Amygdala (tissue), 56 donors: Measurements from ENCODE around the gene RBPJ.
A peak's percentile ranks its signal among the peaks of the same experiment; 100 is the strongest.
"Not testable (repeated sequence)": the region's sequence is repeated elsewhere in the genome, so short reads cannot be mapped to it uniquely, and the experiment has no call there.

Experiments
- DNase-seq, 56 donors: peaks; one replicate each; lab custom pipeline; 2025; lab: John Stamatoyannopoulos, UW

The RBPJ gene

DNA sequence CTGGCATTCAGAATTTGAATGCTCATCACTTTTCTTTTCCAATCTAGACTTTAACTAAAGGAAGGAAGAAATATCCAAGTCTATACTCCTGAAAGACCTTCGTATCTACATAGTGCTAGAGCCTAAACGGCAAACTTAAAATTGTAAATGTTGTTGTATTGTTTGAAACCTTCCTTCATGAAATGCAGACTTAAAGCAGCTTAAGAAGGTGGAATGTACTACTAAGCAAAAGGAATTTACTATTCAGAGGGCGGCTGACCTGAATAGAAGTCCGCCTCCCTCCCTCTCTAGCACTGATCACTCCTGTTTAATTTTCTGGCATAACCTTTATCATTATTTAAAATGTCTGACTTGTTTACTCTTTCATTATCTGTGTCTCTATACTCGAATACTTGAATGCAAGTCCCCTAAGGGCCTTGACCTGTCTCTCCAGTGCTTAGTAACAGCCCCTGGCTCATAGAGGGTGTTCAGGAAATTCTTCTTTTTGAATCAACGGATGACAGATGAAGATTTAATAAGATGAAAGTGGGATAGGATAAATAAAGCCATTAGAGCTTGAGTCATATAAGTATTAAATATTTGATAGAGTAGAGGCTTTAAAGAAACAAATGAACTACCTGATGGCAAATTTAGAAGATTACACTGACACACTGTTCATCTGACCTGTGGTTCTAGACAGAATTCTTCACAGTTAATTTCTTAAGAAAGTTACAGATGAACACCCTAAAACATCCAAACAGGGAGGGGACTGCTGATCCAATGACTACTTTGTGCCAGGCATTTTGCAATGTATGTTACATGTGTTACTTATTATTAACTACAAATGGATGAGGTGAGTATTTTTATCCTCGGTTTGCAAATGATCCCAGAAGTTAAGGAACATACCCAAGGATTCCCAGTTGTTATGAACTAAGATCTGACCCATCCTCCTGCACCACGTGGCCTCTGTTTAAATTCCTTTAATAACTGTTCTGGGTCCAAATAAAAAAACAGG lies 20.2 kb upstream of the RBPJ start:
- DNase-seq: no peak

DNA sequence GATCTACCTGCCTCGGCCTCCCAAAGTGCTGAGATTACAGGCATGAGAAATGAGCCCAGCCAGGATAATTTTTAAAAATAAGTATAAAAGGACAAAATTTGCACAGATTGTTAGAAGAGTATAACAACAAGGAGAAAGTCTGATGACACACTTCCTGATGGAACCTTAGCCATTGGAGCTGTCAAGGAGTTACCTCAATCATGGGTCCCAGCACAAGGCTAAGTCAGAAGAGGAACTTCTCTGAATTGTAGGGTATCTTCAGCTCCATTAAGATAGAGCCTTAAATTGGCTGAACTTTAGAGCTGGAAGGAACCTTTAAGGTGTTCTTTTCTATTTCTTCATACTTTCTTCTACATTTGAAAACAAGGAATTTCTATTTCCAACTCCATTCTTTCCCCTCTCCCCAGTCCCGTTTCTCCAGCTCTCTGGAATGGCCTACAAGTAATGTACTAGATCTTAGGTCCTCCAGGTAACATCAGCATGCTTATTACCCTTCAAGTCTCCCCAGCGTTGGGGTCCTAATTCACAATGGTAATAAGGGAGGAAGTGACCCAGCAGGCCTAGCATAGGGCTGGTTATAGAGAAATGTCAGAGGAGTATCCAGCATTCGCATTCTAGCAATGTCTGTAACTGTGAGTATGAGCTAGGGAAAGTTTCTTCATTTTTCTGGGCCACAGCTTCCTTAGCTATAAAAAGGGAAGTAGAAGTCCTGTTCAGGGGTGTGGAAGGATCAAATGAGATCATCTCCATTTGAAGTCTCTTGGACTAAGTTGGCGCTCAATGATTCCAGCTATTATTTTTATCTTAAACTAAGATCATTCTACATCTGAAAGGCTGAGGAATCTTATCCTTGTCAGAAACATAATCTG lies 18.5 kb upstream of the RBPJ start:
- no peak for DNase-seq

DNA sequence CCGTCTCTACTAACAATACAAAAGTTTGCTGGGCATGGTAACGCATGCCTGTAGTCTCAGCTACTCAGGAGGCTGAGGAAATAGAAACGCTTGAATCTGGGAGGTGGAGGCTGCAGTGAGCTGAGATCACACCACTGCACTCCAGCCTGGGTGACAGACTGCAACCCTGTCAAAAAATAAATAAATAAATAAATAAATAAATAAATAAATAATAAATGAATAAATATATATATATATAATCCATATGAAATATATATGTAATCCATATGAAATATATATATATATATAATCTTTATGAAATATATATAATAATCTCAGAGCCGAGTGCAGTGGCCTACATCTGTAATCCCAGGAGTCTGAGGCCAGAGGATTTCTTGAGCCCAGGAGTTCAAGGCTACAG lies 17.8 kb upstream of the RBPJ start:
- DNase-seq: no peak

DNA sequence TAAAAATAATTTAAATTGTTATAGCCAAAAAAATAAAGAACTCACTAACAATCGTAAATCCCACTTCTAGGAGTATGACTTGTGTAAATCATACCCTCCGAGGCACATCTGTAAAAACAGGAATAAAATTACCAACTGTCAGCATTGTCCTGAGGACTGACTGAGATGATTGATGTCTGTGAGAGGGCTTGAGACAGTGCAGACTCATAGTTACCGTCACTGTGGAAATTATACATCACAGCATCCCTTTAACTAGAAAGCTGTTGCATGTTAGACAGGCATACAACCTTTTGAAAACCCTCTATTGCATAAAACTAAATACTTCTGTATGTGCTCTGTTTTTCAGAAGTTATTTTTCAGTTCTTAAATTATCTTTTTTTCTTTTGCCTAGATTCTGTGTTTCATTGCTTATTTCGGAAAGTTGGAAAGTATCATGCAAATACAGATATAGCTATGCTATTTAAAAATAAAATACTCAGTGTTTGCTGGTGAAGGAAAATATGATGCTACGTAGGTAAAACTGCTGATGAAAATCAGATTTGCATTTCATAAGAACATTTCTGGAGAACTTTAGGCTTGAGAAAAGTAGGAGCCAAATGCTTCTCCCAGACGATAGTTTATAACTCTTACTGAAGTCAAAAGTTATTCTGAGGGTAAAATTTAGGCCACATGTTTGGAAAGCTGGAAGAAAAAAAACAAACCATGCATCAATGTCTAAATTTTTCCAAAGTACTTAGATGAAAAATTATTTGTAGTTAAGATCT lies 13.6 kb upstream of the RBPJ start:
- DNase-seq: no peak

DNA sequence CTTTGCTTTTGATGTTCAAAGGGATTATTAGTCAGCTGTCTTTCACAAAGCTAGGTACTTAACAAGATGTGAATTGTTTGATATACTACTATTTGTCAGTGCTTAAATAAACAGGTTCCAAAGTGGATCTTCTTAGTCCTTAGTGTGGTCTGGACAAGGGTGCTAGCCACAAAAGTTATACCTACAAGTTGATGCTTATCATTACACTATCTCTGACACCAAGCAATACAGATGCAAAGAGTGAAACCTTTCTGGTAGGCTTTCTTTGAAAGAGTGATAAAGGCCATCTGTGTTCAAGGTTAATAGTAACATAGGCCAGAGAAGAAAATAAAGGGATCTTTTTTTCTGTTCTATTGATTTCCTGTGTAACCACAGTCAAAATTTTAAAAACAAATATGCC lies 12.2 kb upstream of the RBPJ start:
- no peak for DNase-seq

DNA sequence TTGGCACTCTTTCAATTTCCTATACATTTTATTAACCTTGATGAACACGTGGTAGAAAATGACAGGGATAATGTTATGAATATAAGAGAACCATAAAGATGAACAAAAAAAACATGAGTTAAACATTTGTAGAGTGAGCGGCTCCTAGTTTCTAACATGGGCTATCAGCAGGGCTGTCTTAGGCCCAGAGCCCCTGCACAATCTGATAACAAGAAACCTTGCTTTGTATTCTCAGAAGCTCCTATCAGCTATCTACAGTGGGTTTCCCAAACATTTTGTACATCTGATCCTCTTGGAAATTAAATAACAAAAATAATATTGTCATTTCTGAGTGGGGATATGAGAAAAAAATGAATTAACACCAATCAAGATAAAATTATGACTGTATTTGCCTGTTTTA lies 10.6 kb upstream of the RBPJ start:
- no peak for DNase-seq

DNA sequence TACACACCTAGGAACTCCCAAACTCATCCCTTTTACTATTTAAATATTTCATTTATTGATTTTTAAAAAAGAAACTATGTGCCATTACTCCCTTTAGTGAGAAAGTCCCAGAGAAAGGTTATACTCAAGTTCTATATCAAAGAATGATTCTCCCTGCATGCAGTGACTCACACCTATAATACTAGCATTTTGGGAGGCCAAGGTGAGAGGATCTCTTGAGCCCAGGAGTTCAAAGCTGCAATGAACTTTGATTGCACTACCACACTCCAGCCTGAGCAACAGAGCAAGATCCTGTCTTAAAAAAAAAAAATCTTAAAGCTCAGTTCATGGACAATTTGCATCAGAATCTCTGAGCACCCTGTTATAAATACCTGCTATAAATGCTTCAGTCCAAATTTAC lies 9.2 kb upstream of the RBPJ start:
- DNase-seq: no peak

DNA sequence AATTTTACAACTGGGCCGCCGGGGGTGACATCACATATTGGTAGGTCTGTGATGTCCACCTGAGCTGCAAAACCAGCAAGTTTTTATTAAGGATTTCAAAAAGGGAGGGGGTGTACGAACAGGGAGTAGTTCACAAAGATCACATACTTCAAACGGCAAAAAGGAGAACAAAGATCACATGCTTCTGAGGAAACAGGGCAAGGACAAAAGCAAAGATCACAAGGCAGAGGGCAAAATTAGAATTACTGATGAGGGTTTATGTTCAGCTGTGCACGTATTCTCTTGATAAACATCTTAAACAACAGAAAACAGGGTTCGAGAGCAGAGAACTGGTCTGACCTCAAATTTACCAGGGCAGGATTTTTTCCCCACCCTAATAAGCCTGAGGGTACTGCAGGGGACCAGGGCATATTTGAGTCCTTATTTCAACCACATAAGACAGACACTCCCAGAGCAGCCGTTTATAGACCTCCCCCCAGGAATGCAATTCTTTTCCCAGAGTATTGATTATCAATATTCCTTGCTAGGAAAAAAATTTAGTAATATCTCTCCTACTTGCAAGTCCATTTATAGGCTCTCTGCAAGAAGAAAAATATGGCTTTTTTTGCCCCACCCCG lies 5.4 kb upstream of the RBPJ start:
- DNase-seq: not testable (repeated sequence)

DNA sequence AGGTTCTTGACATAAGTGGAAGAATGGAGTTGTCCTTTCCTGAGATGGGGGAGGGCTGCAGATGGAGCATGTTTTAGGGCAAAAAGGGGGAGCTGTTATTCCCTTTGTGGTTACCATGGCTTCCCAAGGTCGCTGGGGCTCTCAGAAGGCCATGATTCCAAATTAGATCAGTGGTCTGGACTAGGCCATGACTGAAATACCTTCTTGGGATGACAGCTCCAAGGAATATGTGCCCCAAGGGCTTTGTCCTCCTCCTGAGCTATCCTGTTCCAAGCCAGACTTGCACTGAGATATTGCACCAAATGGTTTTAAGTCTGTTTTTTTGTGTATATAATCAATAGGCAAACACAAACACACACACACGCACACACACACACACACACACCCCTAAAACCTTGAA lies 3.0 kb upstream of the RBPJ start:
- DNase-seq: no peak

DNA sequence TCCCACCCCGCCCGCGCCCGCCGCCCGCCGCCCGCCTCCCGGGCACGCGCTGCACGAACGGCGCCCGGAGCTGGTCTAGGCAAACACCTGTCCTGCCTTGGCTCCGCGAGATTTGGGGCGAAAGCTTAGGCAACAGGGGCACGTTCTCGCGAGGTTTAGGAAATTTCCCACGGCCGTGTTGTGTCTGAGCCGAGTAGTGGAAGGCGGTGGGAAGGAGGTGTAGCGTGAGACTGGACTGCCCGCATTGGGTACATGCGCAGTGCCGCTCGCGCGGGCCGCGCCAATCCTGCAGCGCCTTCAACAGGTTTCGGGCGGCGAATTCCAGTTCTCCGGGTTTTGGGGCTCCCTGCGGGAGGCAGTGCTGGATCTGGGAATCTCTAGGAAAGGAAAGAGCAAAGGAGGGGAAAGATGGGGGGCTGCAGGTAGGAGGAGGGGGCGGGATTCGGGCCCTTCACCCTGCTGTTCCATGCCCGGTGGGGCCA lies 1.3 kb upstream of the RBPJ start:
- DNase-seq: peak; percentile 75 to 99 (median 94)

DNA sequence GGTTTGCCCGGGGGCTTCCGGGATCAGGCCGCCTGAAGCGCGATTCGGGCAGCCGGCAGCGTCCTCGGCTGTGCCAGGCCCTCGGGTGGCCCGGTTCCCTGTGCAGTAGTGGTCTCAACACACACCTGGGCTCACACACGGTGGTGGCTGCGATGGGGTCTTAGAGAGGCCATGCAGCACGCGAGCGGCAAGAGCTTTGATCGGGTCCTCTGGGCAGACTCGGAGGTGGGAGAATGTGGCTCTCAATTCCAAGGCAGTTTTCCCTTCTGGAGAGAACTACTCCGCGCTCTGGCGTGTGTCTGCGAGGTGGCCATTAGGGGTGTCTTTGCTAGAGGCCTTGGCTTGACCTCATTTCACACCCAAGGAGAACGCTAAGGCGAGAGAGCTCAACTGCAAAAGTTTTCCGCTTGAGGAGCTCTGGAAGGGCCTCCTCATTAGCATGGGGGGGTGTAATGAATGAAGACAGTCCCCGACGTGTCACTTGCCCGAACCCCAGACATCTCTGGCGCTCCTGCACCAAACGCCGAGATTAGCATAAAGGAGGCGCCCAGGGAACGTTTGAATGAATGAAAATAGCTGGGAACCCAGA lies 771 bp upstream of the RBPJ start:
- DNase-seq: peak in 20 of 56 donors; percentile 37 to 85 (median 64)

DNA sequence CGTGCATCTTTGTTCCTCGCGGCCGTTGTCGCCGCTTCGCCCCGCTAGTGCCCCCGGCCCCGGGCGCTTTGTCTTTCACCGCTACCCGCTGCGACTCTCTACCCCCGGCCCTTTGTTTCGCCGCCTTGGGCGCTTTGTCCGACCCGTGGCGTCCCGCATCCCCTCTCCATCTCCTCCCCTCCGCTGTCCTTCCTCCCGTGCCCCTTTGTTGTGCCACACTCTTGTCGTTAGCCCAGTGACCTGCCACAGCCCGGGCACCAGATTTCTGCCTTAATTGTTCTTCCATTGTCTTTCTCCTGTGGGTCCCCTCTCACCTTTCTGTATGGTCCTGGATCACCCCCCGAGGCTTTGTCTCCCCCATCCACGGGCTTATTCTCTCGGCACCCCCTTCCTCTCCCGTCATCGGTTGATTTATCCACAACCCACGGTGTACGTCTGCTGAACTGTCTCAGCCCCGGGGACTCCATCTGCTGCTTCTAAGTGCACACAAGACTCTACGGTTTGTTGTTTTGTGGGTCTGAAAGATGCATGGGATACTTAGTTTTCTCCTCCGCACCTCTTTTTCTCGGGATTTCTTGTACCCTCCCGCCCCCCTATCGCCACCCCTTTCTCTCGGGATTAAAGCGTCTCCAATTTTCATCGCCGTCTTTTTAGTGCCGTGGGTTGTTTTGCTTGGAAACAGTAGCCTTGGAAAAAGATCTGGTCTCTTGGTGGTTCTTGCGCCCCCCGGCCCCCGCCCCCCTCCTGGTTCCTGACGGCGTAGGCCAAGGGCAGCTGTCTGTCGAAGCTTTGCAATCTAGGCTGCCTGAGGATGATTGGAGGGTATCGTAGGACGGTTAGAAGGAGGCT lies 783 bp downstream of the RBPJ start:
- DNase-seq: peak in 12 of 56 donors; percentile 2 to 50 (median 30)

DNA sequence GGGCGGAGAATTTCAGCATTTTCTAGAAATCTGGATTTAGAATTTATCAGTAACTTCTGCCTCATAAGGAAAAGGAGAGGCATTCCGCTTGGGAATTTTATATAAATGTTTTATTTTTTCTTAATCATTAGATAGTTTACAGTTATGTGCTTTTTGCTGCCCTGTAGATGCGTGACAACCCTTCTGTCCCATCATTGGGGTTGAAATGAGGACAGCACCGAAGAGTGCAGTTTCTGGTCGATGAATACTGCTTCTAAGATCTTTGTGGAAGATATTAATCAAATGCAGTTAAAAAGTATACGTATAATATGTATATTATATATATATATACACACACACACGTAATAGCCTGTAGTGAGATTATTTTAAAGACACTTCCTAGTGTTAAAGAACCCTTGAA lies 1.5 kb downstream of the RBPJ start:
- no peak for DNase-seq

DNA sequence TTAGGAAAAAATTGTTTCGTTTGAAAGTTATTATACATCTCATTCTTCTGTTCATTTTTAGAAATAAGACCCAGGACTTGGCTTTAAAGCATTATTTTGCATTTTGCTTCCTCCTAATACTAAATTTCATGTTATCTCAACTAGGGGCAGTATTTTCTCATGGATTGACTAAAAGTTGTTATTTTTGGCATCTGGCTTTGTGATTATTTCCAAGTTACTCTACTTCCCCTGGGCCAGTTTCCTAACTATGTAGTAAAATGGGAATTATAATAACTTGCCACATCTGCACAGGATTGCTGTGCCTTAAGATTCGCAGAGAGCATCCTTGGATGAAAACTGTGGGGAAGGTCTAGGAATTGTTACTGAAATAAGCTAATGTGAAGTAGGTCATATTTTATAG lies 3.0 kb downstream of the RBPJ start:
- no peak for DNase-seq

DNA sequence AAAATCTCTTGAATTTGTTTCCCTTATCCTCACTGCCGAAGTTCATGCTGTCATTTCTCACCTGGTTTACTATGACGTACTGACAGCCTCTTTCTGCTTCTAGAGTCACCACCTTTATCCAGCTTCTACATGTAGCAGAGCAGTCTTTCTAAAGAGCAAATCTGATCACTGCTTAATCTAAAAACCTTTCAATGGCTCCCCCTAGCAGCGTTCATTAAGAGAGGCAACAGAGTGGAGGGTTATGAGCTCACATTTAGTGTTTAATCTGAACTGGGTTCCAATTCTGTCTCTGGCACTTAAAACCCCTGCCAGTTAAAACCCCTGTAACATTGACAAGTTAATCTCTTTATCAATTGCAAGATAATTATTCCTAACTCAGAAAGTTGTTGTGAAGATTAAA lies 4.4 kb downstream of the RBPJ start:
- DNase-seq: peak in 1 of 56 donors; percentile 10

DNA sequence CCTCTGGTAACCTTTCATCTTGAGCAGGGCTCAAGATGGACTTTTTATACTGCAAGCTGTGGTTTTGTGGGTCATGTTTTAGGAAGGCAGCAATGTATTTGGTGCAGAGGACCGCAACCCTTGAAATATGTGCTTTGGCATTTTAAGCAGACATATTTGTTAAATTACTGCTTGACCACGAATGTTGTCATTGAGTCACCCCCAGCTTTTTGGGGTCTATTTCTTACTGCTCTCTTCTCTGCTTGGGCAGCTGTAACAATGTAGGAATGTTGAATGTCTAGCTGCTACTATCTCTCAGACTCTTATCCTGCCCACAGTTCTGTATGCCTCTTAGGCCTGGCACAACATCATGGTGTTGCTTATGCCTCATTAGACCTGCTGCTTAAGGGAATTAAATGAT lies 6.0 kb downstream of the RBPJ start:
- no peak for DNase-seq

DNA sequence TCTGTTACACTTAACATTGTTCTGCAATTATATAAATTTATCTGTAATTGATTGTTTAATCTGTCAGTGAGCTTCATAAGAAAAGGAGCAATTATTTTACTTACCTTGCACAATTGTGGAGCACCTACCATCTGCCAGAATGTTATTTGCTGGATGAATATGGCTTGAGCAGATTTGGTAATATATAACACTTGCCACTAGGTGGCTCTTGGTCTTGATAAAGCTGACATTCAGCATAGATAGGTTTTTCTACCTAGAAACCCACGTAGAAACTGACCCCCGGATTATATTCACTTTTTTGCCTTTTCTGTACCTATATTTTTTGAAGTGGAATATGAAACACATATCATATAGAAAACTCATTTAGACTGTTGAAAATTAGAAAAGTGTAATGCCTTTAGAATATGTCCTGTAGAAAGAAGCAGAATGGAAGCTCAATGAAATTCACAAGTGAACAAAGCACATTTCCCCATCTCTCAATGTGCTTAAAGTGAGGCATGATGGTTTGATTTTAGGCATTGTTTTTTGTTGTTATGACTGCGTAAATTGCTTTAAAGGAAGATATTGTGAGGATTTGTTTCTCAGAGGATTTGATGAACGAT lies 9.5 kb downstream of the RBPJ start:
- DNase-seq: peak in 4 of 56 donors; percentile 2 to 74 (median 10)

DNA sequence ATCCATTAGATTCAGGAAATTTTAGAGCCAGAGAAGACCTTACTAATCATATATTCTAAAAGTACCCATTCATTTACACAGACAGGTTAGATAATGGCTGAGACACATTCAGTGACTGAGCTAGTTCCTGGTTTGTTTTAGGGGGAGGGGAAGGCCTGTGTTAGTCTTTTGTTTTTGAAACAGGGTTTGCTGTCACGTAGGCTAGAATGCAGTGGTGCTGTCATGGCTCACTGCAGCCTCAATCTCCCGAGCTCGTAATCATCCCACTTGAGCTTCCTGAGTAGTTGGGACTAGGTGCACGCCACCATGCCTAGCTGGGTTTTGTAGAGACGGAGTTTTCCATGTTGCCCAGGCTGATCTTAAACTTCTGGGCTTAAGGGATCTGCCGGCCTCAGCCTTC lies 10.1 kb downstream of the RBPJ start:
- no peak for DNase-seq
